HuH-7 (cell line): ENCODE measurements around the gene SMIM20.
A peak's percentile ranks its signal among the peaks of the same experiment; 100 is the strongest.
"Not testable (repeated sequence)": the region's sequence is repeated elsewhere in the genome, so short reads cannot be mapped to it uniquely, and the experiment has no call there.

Source experiments
- DNase-seq: peaks from one replicate; pipeline ENCODE4 v3.0.0; 2011; ENCODE audit warnings: low spot score

SMIM20 gene

DNA sequence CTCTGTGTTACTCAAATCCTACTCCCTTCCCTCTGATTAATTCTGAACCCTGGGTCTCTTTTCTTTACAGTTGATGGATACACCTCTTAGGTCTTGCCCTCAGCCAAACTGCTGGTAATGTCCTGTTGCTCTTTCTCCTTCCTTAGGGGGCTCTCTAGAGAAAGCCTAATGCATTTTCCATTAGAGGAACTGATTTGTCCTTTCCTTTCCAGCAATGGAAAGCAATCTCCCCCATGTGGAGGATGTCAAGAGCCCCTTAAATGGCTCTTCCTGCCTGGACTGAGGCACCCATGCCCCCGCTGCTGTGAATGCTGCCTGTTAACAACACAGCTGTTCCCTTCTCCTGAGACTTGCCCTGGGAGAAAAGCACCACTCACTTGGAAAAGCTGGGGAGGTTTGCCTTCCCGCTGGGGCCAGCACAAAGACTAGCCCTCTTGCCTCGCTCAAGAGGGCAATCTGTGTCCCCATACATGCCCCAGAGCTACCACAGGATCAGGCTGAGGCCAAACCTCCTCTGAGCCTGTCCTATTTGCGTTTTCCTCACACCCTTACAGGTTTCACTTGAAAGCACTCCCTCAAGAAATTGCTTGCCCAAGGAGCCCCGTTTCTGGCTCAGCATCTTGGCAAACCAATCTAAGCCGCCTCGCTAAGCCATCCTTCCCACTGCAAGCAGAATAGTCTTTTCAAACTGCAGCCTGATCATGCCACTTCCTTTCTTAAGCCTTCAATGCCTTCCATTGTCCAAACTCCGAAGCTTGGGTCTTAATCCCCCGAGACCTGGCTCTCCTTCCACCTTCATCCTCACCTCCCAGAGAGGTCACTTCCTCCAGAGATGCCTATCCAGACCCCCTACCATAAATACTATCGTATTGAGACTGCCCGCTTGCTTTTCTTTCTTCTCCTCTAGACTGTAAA lies 23.2 kb upstream of the SMIM20 start:
- no peak for DNase-seq

DNA sequence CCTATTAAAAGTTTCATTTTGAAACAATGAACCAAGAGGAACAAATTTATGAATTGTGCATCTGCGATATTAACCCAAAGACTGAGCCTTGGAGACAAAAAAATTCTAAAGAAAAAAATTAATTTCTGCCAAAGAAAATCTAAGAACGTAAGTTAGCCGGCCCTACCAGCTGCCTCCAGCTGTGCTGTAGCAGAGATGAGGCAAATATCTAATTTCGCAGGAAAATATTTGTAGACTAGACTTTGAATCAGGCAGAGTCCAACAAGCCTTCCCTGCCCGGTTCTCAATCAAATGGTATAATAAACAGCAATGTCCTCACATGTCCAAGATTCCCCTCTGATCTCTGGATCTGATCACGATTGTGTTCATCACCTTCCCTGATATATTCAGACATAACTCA lies 21.2 kb upstream of the SMIM20 start:
- no peak for DNase-seq

DNA sequence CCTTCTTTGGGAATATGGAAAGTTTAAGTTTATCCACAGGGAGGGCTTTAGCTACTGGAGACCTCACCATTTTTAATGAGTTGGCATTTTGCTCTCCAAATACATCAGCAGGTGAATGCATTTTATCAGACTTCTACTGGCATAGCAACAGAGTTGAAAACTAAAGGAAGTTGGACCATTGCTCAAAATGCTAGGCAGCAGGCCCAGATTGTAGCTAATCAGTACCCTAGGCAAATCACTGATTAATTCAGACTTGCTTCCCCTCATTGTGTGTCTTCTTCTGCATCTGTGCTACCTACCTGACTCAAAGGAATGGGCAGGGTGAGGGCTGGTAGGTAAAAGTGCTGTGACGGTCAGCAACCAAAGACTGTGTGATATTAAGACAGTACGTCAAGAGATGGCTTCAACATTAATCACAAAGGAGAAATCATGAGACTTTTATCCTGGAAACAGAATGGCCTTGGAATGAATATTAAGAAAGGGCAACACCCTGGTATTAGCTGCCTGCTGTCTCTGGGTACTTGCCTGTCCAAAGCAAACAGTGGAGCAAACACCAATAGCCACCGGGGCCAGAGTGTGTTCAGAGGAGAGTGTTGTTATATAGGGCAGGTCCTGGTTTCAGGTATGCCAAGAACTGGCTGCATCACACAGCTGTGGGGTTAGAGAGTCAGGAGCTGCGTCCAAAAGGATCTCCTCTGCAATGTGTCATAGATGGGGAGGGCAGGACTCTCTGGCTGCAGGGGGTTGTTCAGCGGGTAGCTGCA lies 17.1 kb upstream of the SMIM20 start:
- no peak for DNase-seq

DNA sequence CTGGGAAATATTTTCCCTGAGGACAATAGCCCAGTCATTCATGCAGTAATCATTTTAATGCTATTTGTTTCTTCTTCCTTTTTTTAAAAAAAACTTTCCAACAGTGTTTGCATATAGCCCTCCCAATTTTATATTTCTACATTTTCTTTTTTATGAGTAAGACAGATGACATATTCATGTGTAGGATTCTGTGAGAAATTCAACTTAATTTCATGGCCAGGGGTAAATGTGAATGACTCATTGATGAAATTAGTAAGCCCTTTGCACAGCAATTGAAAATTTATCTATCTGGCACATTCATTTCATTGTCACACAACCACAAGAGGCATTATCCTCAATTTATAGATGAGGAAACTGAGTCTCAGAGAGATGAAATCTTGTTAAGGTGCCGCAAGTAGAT lies 13.7 kb upstream of the SMIM20 start:
- no peak for DNase-seq

DNA sequence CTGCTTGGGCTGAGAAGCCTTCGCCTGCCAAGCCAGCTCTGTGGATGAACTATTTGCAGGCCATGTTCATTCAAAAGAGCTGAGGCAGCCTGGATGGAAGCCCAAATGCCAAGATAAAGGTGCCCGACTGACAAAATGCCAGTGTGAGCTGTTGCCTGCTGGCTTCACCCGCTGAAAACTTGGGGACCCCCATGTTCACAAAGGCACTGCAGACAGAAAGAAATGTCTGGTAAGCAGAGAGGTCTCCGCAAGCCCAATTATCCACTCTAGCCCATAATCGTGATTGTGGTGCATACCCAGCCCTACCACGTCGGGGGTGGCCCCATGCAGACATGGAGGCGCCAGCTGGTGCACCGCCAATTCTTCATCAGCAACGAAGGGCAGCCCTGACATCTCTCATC lies 13.0 kb upstream of the SMIM20 start:
- DNase-seq, result no peak

DNA sequence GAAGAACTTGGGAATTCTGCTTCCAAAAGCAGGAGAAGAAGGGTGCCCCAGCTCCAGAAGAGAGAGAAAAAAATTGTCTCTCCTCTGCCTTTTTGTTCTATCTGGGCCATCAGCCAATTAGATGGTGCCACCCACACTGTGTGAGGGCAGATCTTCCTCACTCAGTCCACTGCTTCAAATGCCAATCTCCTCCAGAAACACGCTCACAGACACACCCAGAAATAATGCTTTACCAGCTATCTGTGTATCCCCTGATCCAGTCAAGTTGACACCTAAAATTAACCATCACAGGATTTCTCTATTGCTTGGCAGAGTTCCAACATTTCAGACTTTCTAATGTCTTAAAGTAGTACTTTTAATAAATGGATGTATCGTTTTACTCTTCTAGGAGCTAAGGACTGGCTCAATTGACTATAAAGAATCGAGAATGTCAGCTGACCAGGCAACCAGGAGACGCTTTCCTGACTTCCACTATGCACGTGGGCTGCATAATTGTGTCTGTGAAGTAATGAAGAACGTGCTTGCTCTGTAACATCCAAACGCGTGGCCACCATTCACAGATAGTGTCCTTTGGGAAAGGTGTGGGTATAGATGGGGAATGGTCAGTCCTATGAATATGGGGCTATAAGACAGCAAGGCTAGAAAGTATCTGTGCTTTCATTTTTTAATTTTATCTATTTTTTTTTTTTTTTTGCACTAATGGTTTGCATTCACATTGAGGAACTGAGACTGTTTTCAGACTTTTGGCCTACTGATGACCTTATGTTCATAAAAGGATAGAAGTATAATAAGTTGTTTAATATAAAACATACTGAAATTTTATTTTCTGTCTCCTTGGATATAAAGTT lies 9.9 kb upstream of the SMIM20 start:
- DNase-seq, result no peak

DNA sequence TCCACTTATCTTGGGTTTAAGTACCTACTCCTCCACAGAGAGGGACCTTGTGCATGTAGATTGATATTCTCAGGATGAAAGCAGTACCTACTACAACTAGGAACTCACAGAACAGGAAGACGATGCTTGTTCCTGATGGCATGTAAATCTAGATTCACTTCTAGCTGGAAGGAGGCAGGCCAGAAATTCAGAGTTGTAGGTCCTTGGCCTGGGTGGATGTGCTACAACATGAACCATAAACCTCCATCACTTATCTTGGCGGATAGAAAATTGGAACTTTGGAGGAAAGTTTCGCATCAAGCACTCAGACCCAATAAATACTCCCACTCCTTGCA lies 9.3 kb upstream of the SMIM20 start:
- no peak for DNase-seq

DNA sequence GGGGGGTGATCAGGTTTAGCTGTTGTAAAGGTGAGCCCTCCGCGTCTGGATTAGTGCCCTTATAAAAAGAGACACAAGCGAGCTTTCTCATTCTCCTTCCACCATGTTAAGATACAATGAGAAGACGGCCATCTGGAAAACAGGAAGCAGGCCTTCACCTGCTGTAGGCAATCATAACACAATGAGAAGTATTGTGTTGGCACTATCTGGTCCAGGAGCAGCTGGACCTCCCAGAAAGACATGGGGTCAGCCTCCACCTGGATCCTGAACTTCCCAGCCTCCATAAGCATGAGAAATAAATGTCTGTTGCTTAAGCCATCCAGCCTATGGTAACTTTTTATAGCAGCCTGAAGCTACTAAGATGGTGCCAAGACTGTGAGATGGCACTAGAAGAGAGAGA lies 8.6 kb upstream of the SMIM20 start:
- no peak for DNase-seq

DNA sequence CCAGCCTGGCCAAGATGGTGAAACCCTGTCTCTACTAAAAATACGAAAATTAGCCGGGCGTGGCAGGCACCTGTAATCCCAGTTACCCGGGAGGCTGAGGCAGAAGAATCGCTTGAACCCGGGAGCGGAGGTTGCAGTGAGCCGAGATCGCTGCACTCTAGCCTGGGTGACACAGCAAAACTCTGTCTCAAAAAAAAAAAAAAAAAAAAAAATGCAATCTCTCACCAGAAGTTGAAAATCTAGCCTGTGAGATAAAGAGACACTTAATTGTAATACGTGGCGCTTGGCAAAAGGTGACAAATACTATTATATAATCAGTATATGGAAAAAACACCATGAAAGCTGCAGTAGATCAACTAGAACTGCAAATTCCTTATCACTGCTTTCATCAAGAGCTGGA lies 7.9 kb upstream of the SMIM20 start:
- not testable (repeated sequence) for DNase-seq

DNA sequence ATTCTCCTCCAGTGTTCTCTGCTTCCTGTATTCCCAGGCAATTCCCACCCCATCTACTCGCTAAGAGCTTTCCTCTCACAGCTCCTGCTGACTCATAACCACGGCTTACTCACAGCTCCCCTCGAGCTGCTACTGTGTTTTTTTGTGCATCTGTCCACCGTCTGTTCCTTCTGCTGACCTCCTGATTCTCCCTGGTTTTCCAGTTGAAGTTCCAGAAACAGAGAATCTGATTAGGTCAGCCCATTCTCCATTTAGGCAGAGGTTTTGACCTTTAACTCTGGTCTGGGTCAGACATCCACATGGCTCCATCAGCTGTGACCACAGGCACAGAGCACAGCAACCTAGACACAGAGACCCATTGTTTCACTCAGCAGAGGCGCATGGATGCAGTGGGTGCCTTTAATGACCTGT lies 5.5 kb upstream of the SMIM20 start:
- peak; percentile 77 for DNase-seq

DNA sequence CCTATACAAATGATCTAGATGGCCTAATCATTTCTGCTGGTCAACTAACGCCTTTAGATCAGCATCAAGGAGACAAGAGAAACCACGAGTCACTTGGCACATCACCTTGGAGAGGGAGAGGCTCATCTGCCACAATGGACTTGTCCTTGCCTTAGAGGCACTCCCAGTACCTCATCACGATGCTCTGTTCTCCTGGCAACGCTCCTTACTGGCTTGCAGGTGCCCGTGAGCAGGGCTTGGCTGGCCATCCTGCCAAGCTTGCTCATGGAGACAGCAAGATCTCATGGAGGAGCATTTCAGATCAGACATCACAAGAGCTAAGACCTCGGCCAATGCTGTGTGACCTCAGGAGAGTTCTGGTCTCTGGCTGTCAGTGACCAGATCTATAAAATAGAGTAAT lies 2.7 kb upstream of the SMIM20 start:
- DNase-seq, result no peak

DNA sequence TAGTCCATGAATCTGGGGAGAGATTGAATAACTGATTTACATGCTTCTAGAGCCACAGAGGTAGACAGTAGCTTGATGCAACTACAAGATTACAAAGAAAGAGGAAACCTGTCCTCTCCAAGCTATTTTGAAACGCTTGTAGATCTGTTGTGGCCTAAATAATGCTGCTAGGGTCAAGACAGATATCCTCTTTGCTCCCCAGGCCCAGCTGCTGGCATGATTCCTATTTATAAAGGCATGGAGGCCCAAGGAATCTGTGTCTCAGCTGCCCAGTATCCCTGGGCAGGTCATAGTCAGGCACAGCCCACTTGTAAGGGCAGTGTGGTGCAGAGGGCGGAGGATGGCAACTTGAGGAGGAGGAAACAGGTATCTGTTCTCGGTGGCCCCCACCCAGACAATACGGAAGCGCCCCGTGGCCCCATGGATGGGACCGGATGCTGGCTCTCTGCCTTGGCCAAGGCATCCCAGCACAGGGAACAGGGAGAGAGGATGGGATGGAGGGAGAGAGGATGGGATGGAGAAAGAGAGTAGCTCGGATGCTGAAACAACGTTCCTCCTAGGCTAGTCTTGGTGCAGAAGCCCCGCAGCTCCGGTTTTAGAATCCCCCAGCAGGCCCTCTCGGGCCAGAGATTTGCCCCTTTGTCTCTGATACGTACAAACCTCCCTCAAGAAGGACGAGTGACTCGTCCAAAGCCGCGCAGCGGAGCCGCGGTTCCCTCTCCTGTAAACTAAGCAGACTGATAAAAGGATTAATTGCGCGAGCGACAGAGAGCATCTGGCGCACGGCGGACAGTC lies 767 bp upstream of the SMIM20 start:
- DNase-seq, result peak; percentile 65

DNA sequence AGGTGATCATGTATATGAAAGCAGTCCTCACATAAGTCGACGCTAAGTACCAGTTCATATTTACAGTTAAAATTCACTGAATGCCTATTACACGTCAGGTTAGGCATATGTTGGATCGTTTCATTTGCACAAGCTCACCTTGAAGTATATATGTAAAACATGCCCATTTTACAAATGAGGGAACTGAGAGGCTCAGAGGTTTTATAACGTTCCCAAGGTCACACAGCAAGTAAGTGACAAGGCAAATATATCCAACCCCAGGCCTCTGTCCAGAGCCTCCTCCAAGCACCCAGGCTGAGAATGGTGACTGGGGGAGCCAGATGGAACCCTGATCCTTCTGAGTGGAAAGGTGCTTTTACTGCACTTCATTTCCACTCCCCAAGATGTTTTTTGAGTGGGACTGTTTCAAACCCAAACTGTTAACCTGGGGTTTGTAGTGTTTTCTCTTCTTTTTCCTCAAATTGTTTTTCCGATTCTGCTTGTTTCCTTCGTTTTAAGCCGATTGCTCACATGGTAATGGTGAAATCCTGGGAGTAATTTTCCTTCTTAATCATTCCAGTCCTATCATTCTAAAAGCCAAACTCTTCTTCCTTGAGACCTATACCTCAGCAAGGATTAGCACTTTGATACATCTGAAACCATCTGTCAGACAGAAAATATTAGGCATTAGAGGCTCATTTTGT lies 791 bp downstream of the SMIM20 start:
- DNase-seq, result peak; percentile 32

DNA sequence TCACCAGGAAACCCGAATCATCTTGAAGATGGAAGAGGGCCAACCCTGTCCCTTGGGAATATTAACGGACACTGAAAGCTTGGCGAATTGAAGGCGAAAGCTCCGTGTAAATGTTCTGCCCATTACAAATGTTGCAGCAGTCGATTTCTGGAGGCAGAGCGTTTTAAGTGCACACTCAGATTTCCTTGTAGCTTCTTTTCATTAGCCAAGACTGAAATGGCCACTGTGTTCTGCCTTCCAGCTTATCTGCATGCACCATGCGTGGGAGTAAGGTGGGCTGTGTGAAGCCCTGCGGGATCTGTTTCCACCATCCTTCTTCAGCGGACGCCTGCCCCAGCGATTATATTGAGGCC lies 1.3 kb downstream of the SMIM20 start:
- no peak for DNase-seq

DNA sequence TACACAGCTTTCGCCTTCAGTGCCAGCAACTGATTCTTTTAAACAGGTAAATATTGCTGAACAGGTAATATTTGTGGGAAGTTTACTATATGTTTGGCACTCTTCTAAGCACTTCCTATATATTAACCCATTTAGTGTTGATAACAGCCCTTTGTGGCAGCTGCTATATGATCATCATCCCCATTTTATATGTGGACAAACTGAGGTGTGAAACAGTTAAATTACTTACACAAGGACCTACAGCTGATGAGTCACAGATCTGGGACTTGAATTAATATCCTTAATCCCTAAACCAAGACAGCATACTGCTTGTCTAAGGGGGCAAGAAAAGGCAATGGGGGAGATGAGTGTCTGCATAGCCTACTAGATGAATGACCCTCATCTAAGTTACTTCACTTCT lies 2.9 kb downstream of the SMIM20 start:
- no peak for DNase-seq

DNA sequence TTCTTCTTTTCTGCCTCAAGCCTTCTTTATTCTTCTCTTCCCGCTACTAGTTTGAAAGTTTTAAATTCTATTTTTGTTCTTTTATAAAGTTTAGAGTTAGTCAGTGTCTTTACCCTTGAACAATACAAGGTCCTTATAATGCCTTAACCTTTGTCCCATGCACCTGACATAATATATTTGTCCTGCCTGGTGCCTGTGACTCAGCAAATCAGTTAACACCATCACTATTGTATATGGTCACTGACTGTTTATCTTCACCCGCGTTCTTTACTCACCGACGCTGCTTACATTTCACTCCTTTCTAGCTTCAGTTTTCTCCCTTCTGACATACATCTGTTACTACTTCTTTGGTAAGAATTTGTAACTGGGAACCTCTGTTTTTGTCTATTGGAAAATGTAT lies 5.7 kb downstream of the SMIM20 start:
- DNase-seq, result peak; percentile 84

DNA sequence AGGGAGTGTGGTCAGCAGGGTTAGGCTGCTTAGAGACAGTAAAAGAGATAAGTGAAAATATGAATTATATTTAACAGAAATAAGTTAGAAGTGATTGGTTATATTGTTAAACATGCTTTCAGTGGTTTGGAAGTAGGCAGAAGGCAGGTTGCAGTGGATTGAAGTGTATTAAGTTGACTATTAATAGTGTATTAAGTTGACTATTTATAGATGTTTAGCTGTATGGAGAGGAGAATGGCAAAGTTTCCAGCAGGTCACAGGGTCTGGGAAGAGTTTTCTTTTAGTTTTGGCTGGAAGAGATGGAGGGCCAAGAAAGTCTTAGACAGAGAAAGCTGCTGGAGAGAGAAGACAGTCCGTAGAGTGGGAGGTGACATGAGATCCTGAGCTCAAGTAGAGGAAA lies 7.9 kb downstream of the SMIM20 start:
- no peak for DNase-seq

DNA sequence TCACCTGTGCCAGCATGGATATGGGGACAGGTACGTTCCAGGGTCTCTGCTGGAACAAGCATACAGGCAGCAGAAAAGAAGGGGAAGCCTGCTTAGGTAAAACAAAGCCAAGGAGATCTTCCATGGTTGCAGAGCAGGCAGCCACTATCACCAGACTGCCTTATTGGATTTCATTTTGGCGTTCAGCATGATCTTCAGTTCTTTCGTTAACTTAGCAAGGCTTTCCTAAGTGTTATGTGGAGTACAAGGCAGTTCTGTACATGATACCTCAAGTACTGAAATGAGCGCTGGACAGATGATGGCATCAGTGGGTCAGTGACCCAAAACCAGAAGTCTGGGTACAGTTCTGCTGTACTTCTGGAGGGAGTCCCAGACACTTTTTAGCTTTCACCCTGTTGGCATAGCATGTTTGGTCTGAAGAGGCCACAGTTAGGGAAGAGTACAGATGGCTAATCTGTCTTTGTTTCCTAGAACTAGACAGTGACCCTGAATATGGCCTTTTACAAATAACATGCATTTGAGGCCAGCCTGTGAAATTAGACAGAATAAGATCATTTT lies 8.9 kb downstream of the SMIM20 start:
- no peak for DNase-seq

DNA sequence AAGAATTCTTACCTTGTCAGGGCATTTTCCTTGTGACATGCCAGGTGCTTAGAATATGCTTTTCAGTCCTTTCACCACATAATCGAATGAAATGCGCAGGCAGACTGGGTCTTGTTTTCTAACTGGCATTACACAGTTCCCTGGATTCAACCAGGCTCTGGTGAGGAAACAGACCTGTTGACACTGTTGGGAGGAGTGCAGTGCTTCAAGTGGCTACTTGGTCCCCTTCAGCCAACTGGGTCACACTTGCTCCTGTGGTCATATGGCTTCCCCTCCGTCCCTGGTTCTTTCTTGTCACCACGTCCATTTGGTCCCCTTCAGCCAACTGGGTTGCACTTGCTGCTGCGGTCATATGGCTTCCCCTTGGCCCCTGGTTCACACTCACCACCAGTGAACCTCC lies 9.7 kb downstream of the SMIM20 start:
- no peak for DNase-seq

DNA sequence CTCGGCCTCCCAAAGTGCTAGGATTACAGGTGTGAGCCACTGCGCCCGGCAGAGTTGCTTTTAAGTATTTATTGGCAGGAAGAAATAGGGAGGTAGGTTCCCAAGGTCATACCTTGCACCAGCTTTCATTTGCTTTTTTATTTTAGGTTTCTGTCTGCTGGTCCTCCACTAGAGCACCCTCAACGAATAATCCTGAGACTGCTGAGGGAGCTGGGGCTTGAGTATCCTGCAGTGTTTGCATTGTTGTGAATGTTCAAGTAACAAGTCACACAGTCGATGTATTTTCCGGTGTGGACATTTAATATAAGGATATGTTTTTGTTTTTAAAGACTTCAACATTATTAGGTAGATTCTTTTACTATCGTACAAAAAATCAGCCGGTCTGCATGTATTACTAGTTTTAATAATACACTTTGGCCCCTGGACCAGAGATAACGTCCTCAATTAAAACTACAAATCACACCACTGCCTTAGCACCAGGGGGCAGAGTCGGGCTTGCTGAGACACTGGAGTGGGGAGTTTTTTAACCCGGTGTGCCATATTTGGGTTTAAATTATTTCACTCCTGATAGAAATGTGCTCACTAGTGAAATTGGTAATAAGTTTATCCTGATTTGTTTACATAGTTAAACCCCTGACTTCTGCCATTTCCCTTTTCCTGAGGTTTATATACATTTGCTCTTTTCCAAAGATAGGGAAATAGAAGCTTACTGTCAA lies 11.6 kb downstream of the SMIM20 start:
- peak; percentile 81 for DNase-seq
